SJSA1 (cell line): Measurements from ENCODE around the gene TRIB2. TPM values are rescaled to one million over a fixed set of nuclear protein-coding genes. Genes with fewer than 3 reads are reported as not detected.

Experiments used
- DNase-seq, 2 experiments: peaks; one replicate each; pipeline ENCODE4 v3.0.0-alpha.2; 2015 to 2020; ENCODE audit warnings: low spot score in 2 of 2, low read depth in 1 of 2
- H3K27ac ChIP-seq: fragments of 250-450 bp; sonication (Bioruptor Pico); 2 replicates; pipeline ENCODE4 v1.5.1; 2020; ENCODE audit warnings: mild to moderate bottlenecking, moderate library complexity
- H3K27me3 ChIP-seq: fragments of 250-450 bp; sonication (Bioruptor Pico); replicated peaks from 2 replicates; pipeline ENCODE4 v1.5.1; 2020; ENCODE audit warnings: mild to moderate bottlenecking, moderate library complexity
- H3K36me3 ChIP-seq: fragments of 250-450 bp; sonication (Bioruptor Pico); 2 replicates; pipeline ENCODE4 v1.5.1; 2020; ENCODE audit warnings: mild to moderate bottlenecking
- H3K4me1 ChIP-seq: fragments of 250-450 bp; sonication (Bioruptor Pico); replicated peaks from 2 replicates; pipeline ENCODE4 v1.6.1; 2021; ENCODE audit warnings: mild to moderate bottlenecking
- H3K4me3 ChIP-seq: fragments of 250-450 bp; sonication (Bioruptor Pico); 2 replicates; pipeline ENCODE4 v1.5.1; 2020; ENCODE audit warnings: mild to moderate bottlenecking
- H3K9me3 ChIP-seq: fragments of 250-450 bp; sonication (Bioruptor Pico); replicated peaks from 2 replicates; pipeline ENCODE4 v1.5.1; 2020; ENCODE audit warnings: mild to moderate bottlenecking
- total RNA-seq: library from RNA; depleted of rRNA; stranded (reverse); fragments of >200 nt; shearing (Covaris generic); gene quantifications from 2 replicates; pipeline ENCODE4 v1.2.3, GENCODE V29; 2014

TRIB2 gene
- total RNA-seq, 1 experiment from 2014 or later: 36.9 TPM

DNA sequence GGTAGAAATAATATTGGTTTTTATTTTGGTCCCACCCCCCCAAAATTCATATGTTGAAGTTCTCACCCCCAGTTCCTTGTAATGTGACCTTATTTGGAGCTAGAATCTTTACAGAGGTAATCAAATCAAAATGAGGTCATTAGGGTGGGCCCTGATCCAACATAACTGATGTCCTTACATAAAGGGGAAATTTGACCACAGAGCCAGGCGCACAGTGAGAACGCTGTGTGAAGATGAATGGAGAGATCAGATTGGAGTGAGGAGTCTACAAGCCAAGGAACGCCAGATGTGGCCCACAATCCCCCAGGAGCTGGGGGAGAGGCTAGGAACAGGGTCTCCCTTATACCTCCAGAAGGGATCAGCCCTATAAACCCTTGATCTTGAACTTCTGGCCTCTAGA is 31.6 kb upstream of the TRIB2 start:
- no peak for DNase-seq
- H3K27me3 ChIP-seq: no peaks in the 10 kb centered on the region

DNA sequence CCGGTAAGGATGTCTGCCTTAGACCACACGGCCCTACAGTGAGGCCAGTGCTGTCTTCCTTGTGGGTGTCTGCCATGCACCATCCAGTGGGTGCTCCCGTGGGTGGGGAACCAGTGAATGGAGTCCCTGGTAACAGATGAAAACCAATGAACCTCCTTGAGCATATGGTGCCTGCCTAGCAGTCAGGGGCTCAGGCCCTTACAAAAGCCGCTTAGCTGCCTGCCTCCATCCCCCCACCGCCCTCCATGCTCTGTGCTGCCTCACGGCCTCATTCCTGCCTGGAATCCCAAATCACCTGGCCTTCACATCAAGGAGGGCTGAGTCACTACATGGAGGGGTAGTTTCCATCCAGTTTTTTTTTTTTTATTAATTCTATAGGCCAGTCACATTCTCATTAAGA is 30.8 kb upstream of the TRIB2 start:
- no peaks in the 10 kb centered on the region for H3K27me3 ChIP-seq
- H3K9me3 ChIP-seq: no peaks in the 10 kb centered on the region
- H3K27ac ChIP-seq: no peak overlapping the region
- no peaks in the 10 kb centered on the region for H3K36me3 ChIP-seq
- no peak overlapping the region for H3K4me3 ChIP-seq
- DNase-seq: no peak
- no peaks in the 10 kb centered on the region for H3K4me1 ChIP-seq

More for the DNA sequence above, 31.6 kb upstream of the TRIB2 start:
- no peak overlapping the region for H3K4me3 ChIP-seq
- no peaks in the 10 kb centered on the region for H3K36me3 ChIP-seq
- H3K9me3 ChIP-seq: 0 out of 2 replicates have a peak, but pooled peaks cover 3% of the 10 kb centered on the region
- H3K27ac ChIP-seq: no peak overlapping the region
- no peaks in the 10 kb centered on the region for H3K4me1 ChIP-seq

DNA sequence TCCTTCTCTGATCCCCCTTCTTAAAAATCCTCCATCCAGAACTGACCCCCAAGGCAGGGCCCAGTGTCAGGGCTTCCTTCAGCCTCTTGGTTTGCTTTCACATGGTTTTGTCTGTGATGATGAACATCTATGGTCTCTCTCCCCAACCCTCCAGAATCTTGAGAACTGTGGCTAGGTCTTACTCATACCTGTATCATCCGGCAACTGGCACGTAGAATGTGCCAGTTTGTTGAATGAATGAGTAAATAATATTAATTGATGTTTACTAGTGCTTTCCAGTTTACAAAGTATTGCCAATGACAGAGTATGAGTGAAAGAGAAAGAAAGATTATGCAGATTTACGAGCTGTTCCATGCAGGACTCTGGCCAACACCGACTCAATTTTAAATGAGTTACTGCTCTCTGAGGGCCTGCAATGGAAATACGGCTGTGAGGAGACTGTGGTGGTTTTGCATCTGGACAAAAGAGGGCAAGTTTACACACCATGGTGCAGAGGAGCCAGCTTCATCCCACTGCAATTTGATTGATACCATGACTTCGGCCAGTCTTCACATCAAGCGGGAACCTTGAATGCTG is 29.9 kb upstream of the TRIB2 start:
- Histone ChIP-seq H3K4me3 (no peak overlapping the region), H3K9me3 (no peaks in the 10 kb centered on the region), H3K27ac (no peak overlapping the region), H3K36me3 (no peaks in the 10 kb centered on the region), H3K27me3 (no peaks in the 10 kb centered on the region), H3K4me1 (no peaks in the 10 kb centered on the region)
- peak in 1 of 2 experiments; percentile 5 for DNase-seq

DNA sequence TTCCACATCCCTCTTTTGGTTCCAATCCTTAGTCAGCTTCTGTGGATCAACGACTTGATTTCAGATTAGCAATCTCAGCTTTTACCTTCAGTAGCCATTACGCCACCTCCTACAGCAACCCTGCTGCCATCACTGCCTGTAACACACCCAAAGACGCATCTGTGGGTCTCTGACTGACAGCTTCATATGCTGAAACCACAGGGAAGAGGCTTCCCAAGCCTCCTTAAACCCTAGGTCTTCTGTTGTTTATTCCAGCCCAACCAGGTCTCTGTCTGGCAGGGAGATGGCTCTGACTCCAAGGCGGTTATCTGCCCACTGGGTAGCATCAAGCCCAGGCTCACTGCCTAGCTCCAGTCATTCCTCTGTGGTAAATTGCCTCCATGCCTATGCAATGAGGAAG is 28.6 kb upstream of the TRIB2 start:
- DNase-seq: no peak
- Histone ChIP-seq H3K4me3 (no peak overlapping the region), H3K27ac (no peak overlapping the region), H3K27me3 (no peaks in the 10 kb centered on the region), H3K9me3 (no peaks in the 10 kb centered on the region), H3K36me3 (no peaks in the 10 kb centered on the region), H3K4me1 (no peaks in the 10 kb centered on the region)

DNA sequence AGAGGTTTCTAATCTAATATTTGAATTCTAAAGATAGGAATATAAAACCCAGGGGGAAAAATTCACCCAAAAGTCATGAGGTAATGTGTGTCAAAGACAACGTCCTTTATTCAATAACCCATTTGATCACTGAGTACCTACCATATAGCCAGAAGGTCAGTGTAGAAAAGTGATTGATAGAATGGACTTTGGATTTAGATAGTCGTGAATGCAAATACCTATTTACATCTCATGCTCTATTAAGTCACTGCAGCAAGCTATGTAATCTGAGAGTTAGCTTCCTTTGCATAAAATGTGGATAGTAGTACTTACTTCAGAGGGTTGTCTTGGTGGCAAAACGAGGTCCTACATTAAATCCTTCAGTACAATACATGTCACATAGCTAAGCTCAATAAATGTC is 27.8 kb upstream of the TRIB2 start:
- no peaks in the 10 kb centered on the region for H3K36me3 ChIP-seq
- DNase-seq: no peak
- no peaks in the 10 kb centered on the region for H3K4me1 ChIP-seq
- no peaks in the 10 kb centered on the region for H3K27me3 ChIP-seq
- H3K27ac ChIP-seq: no peak overlapping the region
- no peak overlapping the region for H3K4me3 ChIP-seq
- no peaks in the 10 kb centered on the region for H3K9me3 ChIP-seq

DNA sequence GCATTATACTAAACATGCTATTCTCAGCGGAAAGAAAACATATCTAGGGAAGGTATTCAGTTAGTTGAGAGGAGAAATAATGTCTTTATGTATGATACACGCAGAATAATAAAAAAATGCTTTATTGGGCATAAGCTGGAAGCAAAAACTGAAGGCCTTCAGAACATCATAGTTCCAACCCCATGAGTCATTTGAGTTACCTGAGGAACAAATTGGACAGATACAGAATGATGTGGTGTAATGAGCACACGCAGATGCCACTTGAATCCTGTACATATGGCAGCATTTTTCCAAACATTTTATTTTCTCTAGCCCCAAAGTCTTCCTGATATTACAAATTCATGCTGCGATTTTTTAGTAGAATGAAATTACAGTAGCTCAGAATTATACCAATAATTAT is 23.2 kb upstream of the TRIB2 start:
- H3K36me3 ChIP-seq: no peaks in the 10 kb centered on the region

DNA sequence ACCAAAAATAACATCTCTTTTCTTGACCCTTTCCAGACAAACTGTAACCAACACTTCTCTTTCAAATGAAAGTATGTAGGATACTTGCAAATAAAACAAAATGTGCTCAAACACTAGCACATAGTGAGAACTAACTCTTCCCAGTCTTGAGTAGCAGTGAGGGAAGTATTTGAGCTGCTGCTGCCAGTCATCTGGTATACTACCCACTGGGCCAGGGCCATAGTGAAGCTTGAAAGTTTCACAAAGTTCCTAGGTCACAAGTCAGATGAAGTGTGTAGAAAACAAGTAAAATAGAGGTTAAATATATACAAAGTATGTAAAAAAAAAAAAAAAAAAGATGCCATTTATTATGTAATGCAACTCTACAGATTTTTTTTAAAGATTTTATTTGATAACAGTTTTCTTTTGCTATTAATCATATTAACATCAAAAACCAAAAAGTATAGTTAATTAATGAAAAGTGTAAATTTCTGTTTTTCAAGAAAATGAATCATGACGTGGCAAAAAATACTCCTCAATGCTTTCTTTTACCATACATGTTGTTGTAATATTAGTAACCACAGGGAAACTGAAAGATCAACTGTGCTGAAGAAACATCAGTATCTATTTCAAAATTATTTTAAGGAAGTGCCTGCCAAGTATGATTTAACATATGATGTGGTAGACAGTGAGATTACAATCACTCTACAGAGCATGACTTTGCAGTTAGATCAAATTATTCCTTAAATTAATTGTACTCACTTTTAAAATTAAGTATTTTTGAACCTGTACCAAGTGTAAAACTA is 21.6 kb upstream of the TRIB2 start:
- H3K27ac ChIP-seq: no peak overlapping the region
- no peaks in the 10 kb centered on the region for H3K36me3 ChIP-seq
- no peak overlapping the region for H3K4me3 ChIP-seq
- no peaks in the 10 kb centered on the region for H3K27me3 ChIP-seq
- H3K4me1 ChIP-seq: no peaks in the 10 kb centered on the region
- no peak for DNase-seq
- no peaks in the 10 kb centered on the region for H3K9me3 ChIP-seq

More for the DNA sequence above, 23.2 kb upstream of the TRIB2 start:
- no peak overlapping the region for H3K4me3 ChIP-seq
- DNase-seq: no peak
- H3K27me3 ChIP-seq: no peaks in the 10 kb centered on the region
- H3K27ac ChIP-seq: no peak overlapping the region
- H3K4me1 ChIP-seq: no peaks in the 10 kb centered on the region
- H3K9me3 ChIP-seq: no peaks in the 10 kb centered on the region

DNA sequence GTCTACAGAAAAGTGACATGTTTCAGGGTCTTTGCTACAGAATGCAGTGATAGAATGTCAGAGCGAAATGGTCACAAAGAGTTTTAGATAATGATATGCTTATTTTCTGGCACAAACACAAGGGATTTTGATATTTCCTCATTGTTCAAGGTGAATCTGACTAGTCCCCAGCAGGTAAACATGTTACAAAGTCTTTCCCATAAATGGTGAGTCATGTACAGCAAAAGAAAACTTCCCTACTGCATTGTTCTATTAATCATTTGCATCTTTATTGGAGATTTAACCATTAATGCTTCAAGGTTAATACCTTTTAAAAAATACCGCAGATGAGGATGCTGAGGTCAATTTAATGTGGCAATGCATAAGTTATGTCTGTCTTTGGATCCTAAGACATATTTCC is 19.1 kb upstream of the TRIB2 start:
- H3K36me3 ChIP-seq: no peaks in the 10 kb centered on the region
- H3K27me3 ChIP-seq: no peaks in the 10 kb centered on the region
- DNase-seq: no peak
- peaks cover 22% of the 10 kb centered on the region for H3K4me1 ChIP-seq
- no peak overlapping the region for H3K27ac ChIP-seq
- H3K4me3 ChIP-seq: no peak overlapping the region
- no peaks in the 10 kb centered on the region for H3K9me3 ChIP-seq

DNA sequence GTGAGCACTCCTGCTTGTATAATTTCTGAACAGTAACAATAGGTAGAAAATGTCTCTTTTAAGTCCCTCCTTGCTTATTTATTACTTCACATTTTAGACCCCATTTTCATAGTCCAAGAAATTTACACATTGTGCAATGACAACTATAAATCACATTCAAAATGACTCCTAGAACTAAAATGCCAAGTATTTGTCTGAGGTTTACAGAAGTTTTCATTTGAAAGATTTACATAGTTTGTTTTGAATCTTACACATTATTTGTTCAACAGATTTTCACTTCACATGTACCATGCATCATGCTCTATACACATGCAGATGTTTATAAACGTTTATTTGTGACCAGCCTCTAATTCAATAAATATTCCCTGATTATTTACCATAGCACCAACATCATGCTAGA is 15.7 kb upstream of the TRIB2 start:
- DNase-seq: peak in 1 of 2 experiments; percentile 52
- H3K9me3 ChIP-seq: no peaks in the 10 kb centered on the region
- H3K27me3 ChIP-seq: no peaks in the 10 kb centered on the region
- no peak overlapping the region for H3K4me3 ChIP-seq
- H3K27ac ChIP-seq: peak overlapping the region; percentile 57
- H3K36me3 ChIP-seq: no peaks in the 10 kb centered on the region
- H3K4me1 ChIP-seq: peaks cover 30% of the 10 kb centered on the region

DNA sequence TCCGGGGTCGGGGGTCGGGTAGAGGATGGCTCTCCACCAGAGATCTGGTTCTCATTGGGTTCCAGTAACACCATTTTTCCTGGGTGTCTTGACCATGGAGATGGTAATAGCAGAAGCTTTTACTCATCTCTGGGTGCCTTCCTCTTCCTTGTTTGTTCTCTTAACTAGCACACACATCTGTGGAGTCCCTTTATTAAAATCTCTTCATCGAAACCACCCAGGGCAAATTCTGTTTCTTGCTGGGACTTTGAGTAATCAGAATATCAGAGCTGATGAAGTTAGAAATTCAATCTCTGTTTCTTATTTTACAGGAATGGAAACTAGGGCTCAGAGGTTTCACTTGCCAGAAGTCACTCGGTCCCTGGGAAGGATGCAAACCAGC is 15.0 kb upstream of the TRIB2 start:
- H3K27ac ChIP-seq: peak overlapping the region; percentile 57
- no peaks in the 10 kb centered on the region for H3K36me3 ChIP-seq
- no peaks in the 10 kb centered on the region for H3K9me3 ChIP-seq
- peaks cover 30% of the 10 kb centered on the region for H3K4me1 ChIP-seq
- H3K4me3 ChIP-seq: no peak overlapping the region
- no peaks in the 10 kb centered on the region for H3K27me3 ChIP-seq
- no peak for DNase-seq

DNA sequence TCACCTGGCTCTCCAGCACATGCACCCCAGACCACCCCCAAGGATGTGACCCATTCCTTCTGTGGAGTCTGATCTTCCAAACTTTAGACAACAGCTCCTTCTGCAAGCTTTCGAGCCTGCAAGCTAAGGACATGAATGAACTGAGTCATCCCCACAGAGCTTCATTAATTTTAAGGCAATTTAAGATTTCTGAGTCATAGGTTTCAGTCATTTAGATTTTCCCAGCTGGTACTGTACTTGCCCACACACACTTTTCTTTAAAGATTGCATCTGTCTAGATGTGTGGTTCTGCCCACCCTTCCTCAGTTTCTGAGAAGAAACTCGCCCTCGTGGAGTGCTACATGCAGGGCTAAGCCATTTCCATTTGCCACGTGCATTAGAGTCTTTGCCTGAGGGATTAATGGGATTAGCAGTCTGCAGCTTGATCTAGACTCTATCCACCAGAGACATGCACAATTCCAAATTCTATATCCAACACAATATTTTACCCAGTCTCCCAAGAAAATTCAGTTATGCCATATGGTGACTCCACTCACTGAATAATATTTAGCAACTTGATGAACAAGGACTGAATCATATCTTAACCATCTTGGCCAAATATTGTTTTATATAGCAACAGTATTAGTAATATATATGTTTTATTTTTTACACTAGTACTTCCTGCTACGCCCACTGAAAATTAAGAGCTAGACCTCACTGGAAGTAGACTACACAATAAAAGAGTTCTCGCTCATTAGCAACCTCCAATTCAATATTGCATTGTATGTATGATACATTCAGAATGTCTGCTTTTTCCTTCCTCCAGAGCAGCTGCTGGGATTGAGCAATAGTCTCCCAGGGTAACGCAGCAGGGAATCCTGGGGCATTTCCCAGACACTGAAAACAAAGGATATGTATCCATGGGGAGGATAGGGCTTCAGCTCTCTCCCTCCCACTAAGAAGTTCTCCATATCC is 14.3 kb upstream of the TRIB2 start:
- Histone ChIP-seq H3K27ac (peak overlapping the region; percentile 57), H3K27me3 (no peaks in the 10 kb centered on the region), H3K9me3 (no peaks in the 10 kb centered on the region), H3K4me1 (peaks cover 30% of the 10 kb centered on the region), H3K36me3 (no peaks in the 10 kb centered on the region), H3K4me3 (no peak overlapping the region)
- DNase-seq: peak; percentile 57 to 61

DNA sequence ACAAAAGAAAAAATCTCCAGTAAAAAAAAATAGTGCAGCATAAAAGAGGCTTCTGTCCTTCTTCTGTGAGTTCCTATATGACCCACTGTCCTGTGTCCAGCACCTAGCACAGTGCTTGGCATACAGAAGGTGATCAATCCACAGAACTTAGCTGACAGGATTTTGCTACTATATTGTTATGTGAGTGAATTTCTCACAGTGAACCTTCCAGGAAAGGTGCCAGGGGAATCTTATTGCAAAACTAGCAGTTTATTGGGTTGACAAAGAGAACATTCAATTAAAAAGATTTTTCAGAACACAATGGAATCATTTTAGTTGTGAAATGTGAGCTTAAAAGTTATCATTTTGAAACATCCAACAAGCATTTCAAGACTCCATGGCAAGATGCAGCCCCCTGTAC is 12.4 kb upstream of the TRIB2 start:
- Histone ChIP-seq H3K27ac (no peak overlapping the region), H3K4me1 (peaks cover 30% of the 10 kb centered on the region), H3K36me3 (no peaks in the 10 kb centered on the region), H3K9me3 (no peaks in the 10 kb centered on the region), H3K4me3 (no peak overlapping the region), H3K27me3 (no peaks in the 10 kb centered on the region)
- no peak for DNase-seq

DNA sequence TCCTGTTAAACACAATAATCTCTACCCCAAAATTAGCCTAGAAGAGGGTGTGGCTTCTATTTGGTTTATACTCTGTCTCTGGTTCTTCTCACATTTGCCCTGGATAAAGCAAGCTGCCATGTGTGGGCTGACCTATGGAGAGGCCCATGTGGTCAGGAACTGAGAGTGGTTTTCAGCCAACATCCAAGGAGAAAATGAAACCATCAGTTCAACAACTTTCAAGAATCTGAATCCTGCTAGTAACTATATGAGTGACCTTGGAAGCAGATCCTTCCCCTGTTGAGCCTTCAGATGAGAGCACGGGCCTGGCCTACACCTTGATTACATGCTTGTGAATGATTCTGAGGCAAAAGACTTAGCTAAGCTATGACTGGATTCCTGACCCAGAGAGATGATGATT is 11.5 kb upstream of the TRIB2 start:
- DNase-seq: no peak
- no peak overlapping the region for H3K4me3 ChIP-seq
- peaks cover 30% of the 10 kb centered on the region for H3K4me1 ChIP-seq
- no peaks in the 10 kb centered on the region for H3K36me3 ChIP-seq
- H3K27ac ChIP-seq: no peak overlapping the region
- no peaks in the 10 kb centered on the region for H3K9me3 ChIP-seq
- H3K27me3 ChIP-seq: no peaks in the 10 kb centered on the region

DNA sequence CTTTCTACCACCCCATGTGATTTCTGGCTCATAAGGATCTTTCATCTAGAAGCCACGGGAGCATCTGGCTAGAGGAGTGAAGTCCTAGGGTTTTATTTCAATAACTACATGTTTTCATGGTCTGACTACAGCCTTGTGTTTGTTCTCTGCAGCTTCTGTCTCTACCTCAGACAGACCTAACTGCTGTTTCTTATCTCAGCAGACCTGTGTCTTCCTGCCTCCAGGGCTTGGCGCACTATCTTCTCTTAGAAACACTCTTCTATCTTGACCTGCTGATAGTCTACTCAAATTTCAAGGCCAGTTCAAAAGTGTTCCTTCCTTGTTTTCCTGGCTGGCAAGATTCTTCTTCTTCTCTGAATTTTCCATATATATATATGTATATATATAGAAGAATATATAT is 11.0 kb upstream of the TRIB2 start:
- Histone ChIP-seq H3K27ac (no peak overlapping the region), H3K27me3 (no peaks in the 10 kb centered on the region), H3K4me3 (no peak overlapping the region), H3K9me3 (no peaks in the 10 kb centered on the region), H3K4me1 (peaks cover 27% of the 10 kb centered on the region), H3K36me3 (no peaks in the 10 kb centered on the region)
- DNase-seq: no peak
